Esophagus squamous epithelium (tissue), 5 donors: ENCODE measurements around the gene TBXT. TPM values are rescaled to one million over a fixed set of nuclear protein-coding genes. Genes with fewer than 3 reads are reported as not detected.
"Not testable (repeated sequence)": the region's sequence is repeated elsewhere in the genome, so short reads cannot be mapped to it uniquely, and the experiment has no call there.

ENCODE experiments used
- DNase-seq: peaks from one replicate; lab custom pipeline; 2025; lab: John Stamatoyannopoulos, UW
- H3K27ac ChIP-seq, 4 donors: fragments of 200-600 bp; sonication (generic); one replicate each; pipeline ENCODE4 v1.5.1; 2016 to 2019; ENCODE audit warnings: mild to moderate bottlenecking in 1 of 4
- H3K27me3 ChIP-seq, 4 donors: fragments of 200-600 bp; sonication (generic); 1 replicate in 3 of 4; 2 replicates in 1 of 4; pipeline versions ENCODE4 v1.5.1 to v1.6.0; 2017 to 2021; ENCODE audit warnings: antibody characterized with exemption in 1 of 4
- H3K36me3 ChIP-seq, 3 donors: fragments of 200-600 bp; sonication (generic); one replicate each; pipeline ENCODE4 v1.5.1; 2016 to 2019
- H3K4me1 ChIP-seq, 3 donors: fragments of 200-600 bp; sonication (generic); one replicate each; pipeline ENCODE4 v1.5.1; 2017 to 2019
- H3K4me3 ChIP-seq, 4 donors: fragments of 200-600 bp; sonication (generic); 1 replicate in 3 of 4; 2 replicates in 1 of 4; pipeline ENCODE4 v1.5.1; 2016 to 2019; ENCODE audit warnings: mild to moderate bottlenecking in 2 of 4, moderate library complexity in 1 of 4
- H3K9me3 ChIP-seq, 3 donors: fragments of 200-600 bp; sonication (generic); one replicate each; pipeline ENCODE4 v1.5.1; 2016 to 2019
- POLR2A ChIP-seq, 4 donors: fragments of 450-650 bp; IDR thresholded peaks; one replicate each; pipeline ENCODE4 v1.6.1; 2017; ENCODE audit warnings: antibody characterized with exemption in 4 of 4, mild to moderate bottlenecking in 4 of 4, moderate library complexity in 3 of 4
- WGBS, 2 donors: methylation state at CpG; one replicate each; pipeline ENCODE4 v1.1.5; 2018; 5-methylcytosine and 5-hydroxymethylcytosine counted together
- intact Hi-C: fragments of 100-400 bp; cut with DNase I; formaldehyde crosslinking; loops from one replicate; pipeline ENCODE4 v1.15.0; 2022
- total RNA-seq, 4 donors: library from RNA; depleted of rRNA; stranded (reverse); fragments of >200 nt; gene quantifications; one replicate each; pipeline ENCODE4 v1.1.0, GENCODE V29; 2016
- TF ChIP-seq, protein P1 (sequence below), 6 experiments: fragments of 450-650 bp in 4 of 6; fragments of 200-600 bp in 2 of 6; sonication (generic) in 2 of 6; IDR thresholded peaks; one replicate each; pipeline ENCODE4 v1.5.1; 2016 to 2019; ENCODE audit warnings: antibody characterized with exemption in 6 of 6, mild to moderate bottlenecking in 4 of 6, moderate library complexity in 4 of 6
- donor health status: DM: yes; HTN: yes; CAD: no.

The TBXT gene
- total RNA-seq, 4 donors from 2014 or later = not detected

DNA sequence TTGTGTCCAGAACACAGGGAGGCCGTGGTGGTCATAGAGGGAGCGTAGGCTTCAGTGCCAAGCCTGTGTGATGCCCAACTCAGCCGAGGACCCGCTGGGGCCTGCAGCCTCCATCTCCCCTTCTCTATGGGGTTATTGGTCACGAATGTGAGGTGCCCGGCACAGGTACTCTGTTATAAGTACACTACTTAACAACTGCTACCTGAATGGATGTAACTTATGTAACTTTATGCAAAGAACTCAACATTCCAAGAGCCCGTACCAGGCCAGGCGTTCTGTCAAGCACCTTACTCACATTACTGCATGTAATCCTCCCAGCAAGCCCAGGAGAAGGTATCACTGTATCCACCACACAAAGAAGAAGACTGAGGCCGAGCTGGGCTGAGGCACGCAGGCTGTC is 24.5 kb upstream of the TBXT start:
- intact Hi-C loops = no loop called here
- WGBS, 2 donors = 73 to 90% methylated on average over 4 to 5 of the region's 10 CpGs

DNA sequence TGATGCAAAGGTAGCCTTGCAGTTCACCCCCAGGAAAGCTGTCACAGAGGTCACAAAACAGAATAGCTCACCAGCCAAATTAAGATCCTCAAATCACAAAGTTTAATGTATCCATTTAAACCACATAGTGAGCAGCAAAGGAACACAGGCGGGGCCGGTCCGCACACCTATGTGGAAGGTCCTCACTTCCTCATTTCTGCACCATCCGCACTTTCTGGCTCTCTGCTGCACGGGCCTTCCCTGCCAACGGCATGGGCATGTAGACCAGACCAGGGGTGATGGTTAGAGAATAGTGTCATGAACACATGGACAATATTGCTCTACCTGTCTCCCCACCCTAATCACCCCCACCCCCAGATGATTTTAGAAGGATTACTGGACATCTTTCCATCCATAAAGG is 12.1 kb upstream of the TBXT start:
- H3K9me3 ChIP-seq = peaks cover 0 to 6% (median 0%) of the 10 kb centered on the region in 3 donors
- H3K36me3 ChIP-seq = no peaks in the 10 kb centered on the region
- TF ChIP-seq, protein P1, sequence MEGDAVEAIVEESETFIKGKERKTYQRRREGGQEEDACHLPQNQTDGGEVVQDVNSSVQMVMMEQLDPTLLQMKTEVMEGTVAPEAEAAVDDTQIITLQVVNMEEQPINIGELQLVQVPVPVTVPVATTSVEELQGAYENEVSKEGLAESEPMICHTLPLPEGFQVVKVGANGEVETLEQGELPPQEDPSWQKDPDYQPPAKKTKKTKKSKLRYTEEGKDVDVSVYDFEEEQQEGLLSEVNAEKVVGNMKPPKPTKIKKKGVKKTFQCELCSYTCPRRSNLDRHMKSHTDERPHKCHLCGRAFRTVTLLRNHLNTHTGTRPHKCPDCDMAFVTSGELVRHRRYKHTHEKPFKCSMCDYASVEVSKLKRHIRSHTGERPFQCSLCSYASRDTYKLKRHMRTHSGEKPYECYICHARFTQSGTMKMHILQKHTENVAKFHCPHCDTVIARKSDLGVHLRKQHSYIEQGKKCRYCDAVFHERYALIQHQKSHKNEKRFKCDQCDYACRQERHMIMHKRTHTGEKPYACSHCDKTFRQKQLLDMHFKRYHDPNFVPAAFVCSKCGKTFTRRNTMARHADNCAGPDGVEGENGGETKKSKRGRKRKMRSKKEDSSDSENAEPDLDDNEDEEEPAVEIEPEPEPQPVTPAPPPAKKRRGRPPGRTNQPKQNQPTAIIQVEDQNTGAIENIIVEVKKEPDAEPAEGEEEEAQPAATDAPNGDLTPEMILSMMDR (IDR thresholded peaks at IDR 0.05) = no peak
- TF ChIP-seq POLR2A (IDR thresholded peaks at IDR 0.05) = no peak
- no peaks in the 10 kb centered on the region for H3K4me1 ChIP-seq
- peaks cover 0 to 7% (median 2%) of the 10 kb centered on the region in 4 donors for H3K27me3 ChIP-seq
- DNase-seq = no peak
- no peak overlapping the region for H3K4me3 ChIP-seq
- intact Hi-C loops = no loop called here
- WGBS, 2 donors = 55 to 68% methylated on average over 6 of the region's 6 CpGs
- H3K27ac ChIP-seq = no peak overlapping the region

More for the DNA sequence above, 24.5 kb upstream of the TBXT start:
- Histone ChIP-seq H3K4me1 (no peaks in the 10 kb centered on the region), H3K27me3 (no peaks in the 10 kb centered on the region), H3K4me3 (no peak overlapping the region), H3K27ac (no peak overlapping the region), H3K36me3 (no peaks in the 10 kb centered on the region), H3K9me3 (no peaks in the 10 kb centered on the region)
- DNase-seq = no peak
- TF ChIP-seq, protein P1 (IDR thresholded peaks at IDR 0.05) = no peak
- no peak for TF ChIP-seq POLR2A (IDR thresholded peaks at IDR 0.05)

GRCh38 chr6:166176106-166176505 is 8.5 kb upstream of the TBXT start:
- H3K4me3 ChIP-seq = no peak overlapping the region
- intact Hi-C loops = no loop called here
- no peaks in the 10 kb centered on the region for H3K36me3 ChIP-seq
- no peak for DNase-seq
- peaks cover 0 to 32% (median 2%) of the 10 kb centered on the region in 4 donors for H3K27me3 ChIP-seq
- no peak overlapping the region for H3K27ac ChIP-seq
- WGBS, 2 donors = 55 to 71% methylated on average over 2 of the region's 2 CpGs
- no peaks in the 10 kb centered on the region for H3K9me3 ChIP-seq
- TF ChIP-seq POLR2A (IDR thresholded peaks at IDR 0.05) = no peak
- TF ChIP-seq, protein P1 (IDR thresholded peaks at IDR 0.05) = no peak
- H3K4me1 ChIP-seq = peaks cover 0 to 4% (median 0%) of the 10 kb centered on the region in 3 donors

GRCh38 chr6:166175093-166175492 is 7.4 kb upstream of the TBXT start:
- H3K36me3 ChIP-seq, intact Hi-C loops, H3K4me3 ChIP-seq, H3K27ac ChIP-seq, H3K9me3 ChIP-seq, DNase-seq, H3K4me1 ChIP-seq: not testable (repeated sequence)
- WGBS, 2 donors = 90 to 95% methylated on average over 2 of the region's 3 CpGs
- peaks cover 0 to 42% (median 4%) of the 10 kb centered on the region in 4 donors for H3K27me3 ChIP-seq

DNA sequence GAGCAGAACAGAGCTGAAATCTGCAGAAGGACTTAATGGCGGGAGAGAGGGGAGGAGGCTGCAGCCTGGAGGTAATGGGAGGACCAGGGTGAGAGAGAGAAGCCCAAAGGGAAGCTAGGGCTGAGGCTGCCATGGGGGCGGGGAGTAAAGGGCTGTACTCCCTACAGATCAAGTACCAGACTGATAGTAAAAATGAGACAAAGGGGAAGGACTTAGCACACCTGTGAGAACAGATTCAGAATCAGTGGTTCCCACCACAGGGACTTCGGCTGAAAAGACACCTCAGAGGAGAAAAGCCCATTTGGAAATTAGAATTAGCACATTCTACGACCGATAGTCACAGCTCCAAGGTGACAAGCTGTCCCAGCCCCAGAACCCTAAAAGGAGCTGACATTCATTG is 6.4 kb upstream of the TBXT start:
- no peaks in the 10 kb centered on the region for H3K9me3 ChIP-seq
- H3K4me3 ChIP-seq = no peak overlapping the region
- no peak overlapping the region for H3K27ac ChIP-seq
- intact Hi-C loops = no loop called here
- H3K27me3 ChIP-seq = peaks cover 0 to 53% (median 11%) of the 10 kb centered on the region in 4 donors
- H3K36me3 ChIP-seq = no peaks in the 10 kb centered on the region
- no peak for DNase-seq
- TF ChIP-seq, protein P1 (IDR thresholded peaks at IDR 0.05) = no peak
- no peak for TF ChIP-seq POLR2A (IDR thresholded peaks at IDR 0.05)
- WGBS, 2 donors = 16 to 30% methylated on average over 5 of the region's 5 CpGs
- peaks cover 0 to 10% (median 0%) of the 10 kb centered on the region in 3 donors for H3K4me1 ChIP-seq
